MCF 10A (cell line): Measurements from ENCODE around the gene SDK2. TPM values are rescaled to one million over a fixed set of nuclear protein-coding genes. Genes with fewer than 3 reads are reported as not detected.
"Not testable (repeated sequence)": the region's sequence is repeated elsewhere in the genome, so short reads cannot be mapped to it uniquely, and the experiment has no call there.

ENCODE experiments used
- BruUV-seq: library from RNA; stranded (reverse); fragments of 400-500 nt; replicated peaks from 2 replicates; lab custom pipeline; 2021; lab: Mats Ljungman, UMichigan
- CTCF ChIA-PET: fragments of 300-600 bp; sonication (Branson Sonifier 250); formaldehyde crosslinking; extraction: SDS; loops from one replicate; lab custom pipeline; 2021; ENCODE audit warnings: antibody characterized with exemption, inconsistent platforms; lab: Yijun Ruan, JAX
- POLR2A ChIA-PET: fragments of 300-600, 350-650 bp; sonication (Branson Sonifier 250); formaldehyde crosslinking; extraction: SDS; loops from one replicate; lab custom pipeline; 2020; ENCODE audit warnings: antibody characterized with exemption, inconsistent platforms; lab: Yijun Ruan, JAX
- DNase-seq: peaks from one replicate; pipeline ENCODE4 v3.0.0-alpha.2; 2018; ENCODE audit not compliant: unreplicated experiment
- H3K27ac Mint-ChIP-seq: one replicate; pipeline ENCODE4 v1.8.0; 2022; ENCODE audit warnings: mild to moderate bottlenecking, low read depth, mixed read lengths; ENCODE audit not compliant: unreplicated experiment
- H3K27me3 Mint-ChIP-seq: one replicate; pipeline ENCODE4 v1.8.0; 2022; ENCODE audit warnings: mixed read lengths; ENCODE audit not compliant: insufficient read depth, unreplicated experiment
- H3K36me3 Mint-ChIP-seq: one replicate; pipeline ENCODE4 v1.8.0; 2022; ENCODE audit warnings: mild to moderate bottlenecking, moderate library complexity, mixed read lengths; ENCODE audit not compliant: insufficient read depth, unreplicated experiment
- H3K4me1 Mint-ChIP-seq: one replicate; pipeline ENCODE4 v1.8.0; 2022; ENCODE audit warnings: mixed read lengths; ENCODE audit not compliant: insufficient read depth, unreplicated experiment
- H3K4me3 Mint-ChIP-seq: one replicate; pipeline ENCODE4 v1.8.0; 2022; ENCODE audit warnings: mild to moderate bottlenecking, moderate library complexity, mixed read lengths; ENCODE audit not compliant: unreplicated experiment
- H3K9me3 Mint-ChIP-seq: one replicate; pipeline ENCODE4 v1.8.0; 2022; ENCODE audit warnings: mixed read lengths; ENCODE audit not compliant: unreplicated experiment
- intact Hi-C: fragments of 100-400 bp; cut with micrococcal nuclease; formaldehyde crosslinking; loops from 2 replicates; pipeline ENCODE4 v1.14.1; 2022
- total RNA-seq: library from RNA; stranded (reverse); gene quantifications from 2 replicates; pipeline ENCODE4 v1.2.3, GENCODE V29; 2022
- TF ChIP-seq, protein P1 (sequence below): fragments of 200-600 bp; IDR thresholded peaks from one replicate; pipeline ENCODE4 v1.8.0; 2022; ENCODE audit warnings: antibody characterized with exemption, mild to moderate bottlenecking; ENCODE audit not compliant: unreplicated experiment

SDK2 gene
- total RNA-seq, 1 experiment from 2014 or later, result not detected

- peaks cover 25% of the 10 kb centered on the region for H3K4me1 Mint-ChIP-seq
- POLR2A ChIA-PET, result interaction anchor here (0.6 to 6.5 kb wide), 4 partner anchors 20 to 48 kb away, joined by 3 to 102 read pairs (median 4); partner anchors contain the start of gene CDC42EP4
- H3K4me3 Mint-ChIP-seq, result peak overlapping the region; percentile 15
- TF ChIP-seq, protein P1, sequence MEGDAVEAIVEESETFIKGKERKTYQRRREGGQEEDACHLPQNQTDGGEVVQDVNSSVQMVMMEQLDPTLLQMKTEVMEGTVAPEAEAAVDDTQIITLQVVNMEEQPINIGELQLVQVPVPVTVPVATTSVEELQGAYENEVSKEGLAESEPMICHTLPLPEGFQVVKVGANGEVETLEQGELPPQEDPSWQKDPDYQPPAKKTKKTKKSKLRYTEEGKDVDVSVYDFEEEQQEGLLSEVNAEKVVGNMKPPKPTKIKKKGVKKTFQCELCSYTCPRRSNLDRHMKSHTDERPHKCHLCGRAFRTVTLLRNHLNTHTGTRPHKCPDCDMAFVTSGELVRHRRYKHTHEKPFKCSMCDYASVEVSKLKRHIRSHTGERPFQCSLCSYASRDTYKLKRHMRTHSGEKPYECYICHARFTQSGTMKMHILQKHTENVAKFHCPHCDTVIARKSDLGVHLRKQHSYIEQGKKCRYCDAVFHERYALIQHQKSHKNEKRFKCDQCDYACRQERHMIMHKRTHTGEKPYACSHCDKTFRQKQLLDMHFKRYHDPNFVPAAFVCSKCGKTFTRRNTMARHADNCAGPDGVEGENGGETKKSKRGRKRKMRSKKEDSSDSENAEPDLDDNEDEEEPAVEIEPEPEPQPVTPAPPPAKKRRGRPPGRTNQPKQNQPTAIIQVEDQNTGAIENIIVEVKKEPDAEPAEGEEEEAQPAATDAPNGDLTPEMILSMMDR, result no peak
- no peaks in the 10 kb centered on the region for H3K27me3 Mint-ChIP-seq
- H3K9me3 Mint-ChIP-seq, result no peaks in the 10 kb centered on the region
- peak overlapping the region; percentile 83 for H3K27ac Mint-ChIP-seq
- BruUV-seq, result no TSS peak
- intact Hi-C loops, result no loop called here
- peaks cover 6% of the 10 kb centered on the region for H3K36me3 Mint-ChIP-seq
- CTCF ChIA-PET, result no interaction called here
- peak; percentile 68 for DNase-seq
Measured at GRCh38 chr17:73335591-73336407, 308.4 kb downstream of the SDK2 start.

DNA sequence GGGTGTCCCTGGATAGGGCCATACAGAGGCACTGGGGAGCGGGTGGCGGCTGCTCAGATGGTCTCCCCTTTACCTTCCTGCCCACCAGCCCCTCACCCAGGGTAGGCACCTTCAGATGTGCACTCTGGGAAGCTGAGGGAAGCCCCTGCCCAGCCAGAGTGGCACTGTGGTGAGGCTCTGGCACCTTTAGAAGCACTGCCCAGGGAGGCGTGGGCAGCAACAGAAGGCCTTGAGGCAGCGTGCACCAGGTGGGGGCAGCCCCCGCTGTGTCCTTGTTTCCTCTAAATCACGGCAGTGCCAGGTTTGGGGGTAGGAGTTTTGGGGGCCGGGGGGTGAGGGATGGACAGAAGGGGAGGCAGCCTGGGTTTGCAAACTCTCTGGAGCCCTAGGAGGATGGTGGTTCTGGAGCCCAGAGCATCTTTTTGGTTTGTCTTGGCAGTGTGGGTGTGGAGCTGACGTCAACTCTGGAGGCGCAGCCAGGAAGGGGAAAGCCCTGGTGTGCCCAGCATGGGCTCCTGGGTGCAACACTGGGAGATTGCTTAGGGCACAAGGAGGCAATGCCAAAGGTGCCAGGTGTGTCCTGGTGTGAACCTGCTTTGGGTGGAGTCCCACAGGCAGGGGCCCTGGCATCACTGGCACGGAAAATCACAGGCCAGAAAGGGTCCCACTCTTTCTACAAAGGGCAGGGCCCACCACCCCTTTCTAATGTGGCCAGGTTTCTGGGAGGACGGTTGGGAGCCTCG is 309.3 kb downstream of the SDK2 start:
- Mint-ChIP-seq H3K36me3 (peaks cover 4% of the 10 kb centered on the region), H3K27ac (peak overlapping the region; percentile 83), H3K4me1 (peaks cover 20% of the 10 kb centered on the region), H3K4me3 (no peak overlapping the region), H3K9me3 (no peaks in the 10 kb centered on the region), H3K27me3 (no peaks in the 10 kb centered on the region)
- TF ChIP-seq, protein P1, result no peak
- intact Hi-C loops, result no loop called here
- ChIA-PET CTCF (no interaction called here), POLR2A (interaction anchor here (1.3 to 6.5 kb wide), 3 partner anchors 21 to 44 kb away, joined by 4 to 102 read pairs (median 5); partner anchors contain the start of gene CDC42EP4)
- peak; percentile 91 for DNase-seq
- BruUV-seq, result no TSS peak

DNA sequence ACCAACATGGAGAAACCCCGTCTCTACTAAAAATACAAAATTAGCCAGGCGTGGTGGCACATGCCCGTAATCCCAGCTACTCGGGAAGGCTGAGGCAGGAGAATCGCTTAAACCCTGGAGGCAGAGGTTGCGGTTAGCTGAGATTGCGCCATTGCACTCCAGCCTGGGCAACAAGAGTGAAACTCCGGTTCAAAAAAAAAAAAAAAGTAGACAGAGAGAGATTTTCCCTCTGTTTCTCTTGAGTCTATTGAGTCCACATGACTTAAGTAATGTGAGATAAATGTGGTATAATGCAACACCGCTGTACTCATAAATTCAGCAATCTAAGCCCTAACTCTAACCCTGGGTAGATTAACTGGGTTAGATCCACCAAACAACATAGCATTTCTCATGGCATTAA is 310.8 kb downstream of the SDK2 start:
- Mint-ChIP-seq H3K4me1 (peaks cover 14% of the 10 kb centered on the region), H3K27ac (peak overlapping the region; percentile 23)
- DNase-seq, result peak; percentile 86
- ChIA-PET POLR2A (interaction anchor here (1.0 to 6.5 kb wide), 5 partner anchors 15 to 102 kb away, joined by 3 to 102 read pairs (median 7); partner anchors contain the start of gene CDC42EP4), CTCF (interaction anchor here (0.7 to 1.5 kb wide), 5 partner anchors 8 to 36 kb away, joined by 3 to 4 read pairs (median 3); no protein-coding TSS in a partner anchor)
- BruUV-seq, H3K36me3 Mint-ChIP-seq, H3K27me3 Mint-ChIP-seq, intact Hi-C loops, H3K9me3 Mint-ChIP-seq, H3K4me3 Mint-ChIP-seq: not testable (repeated sequence)

GRCh38 chr17:73331060-73331459 is 313.2 kb downstream of the SDK2 start:
- no peaks in the 10 kb centered on the region for H3K27me3 Mint-ChIP-seq
- peaks cover 6% of the 10 kb centered on the region for H3K36me3 Mint-ChIP-seq
- H3K4me1 Mint-ChIP-seq, result peaks cover 14% of the 10 kb centered on the region
- H3K27ac Mint-ChIP-seq, result no peak overlapping the region
- H3K4me3 Mint-ChIP-seq, result no peak overlapping the region
- CTCF ChIA-PET, result interaction anchor here (1.0 kb wide), 1 partner anchor 20 kb away, joined by 4 read pairs; no protein-coding TSS in a partner anchor
- no TSS peak for BruUV-seq
- no peaks in the 10 kb centered on the region for H3K9me3 Mint-ChIP-seq
- POLR2A ChIA-PET, result interaction anchor here (1.2 kb wide), 1 partner anchor 20 kb away, joined by 4 read pairs; the partner anchor contains the start of gene CDC42EP4
- TF ChIP-seq, protein P1, result no peak
- DNase-seq, result no peak
- intact Hi-C loops, result no loop called here
